Measurements from ENCODE around the gene PKP2. TPM values are rescaled to one million over a fixed set of nuclear protein-coding genes. Genes with fewer than 3 reads are reported as not detected.

The PKP2 gene
- total and polyA plus RNA-seq, 2 of the 13 experiments (the other 11 are each of a cell fraction or from before 2014, with no cell fraction given): 15.1 to 25.3 TPM

- intact Hi-C loops (cut with micrococcal nuclease; ENCODE audit: unreplicated experiment) (loop anchor here (5.0 kb wide), 1 partner anchor 65 kb away; no protein-coding TSS in a partner anchor), in situ Hi-C loops (cut with HindIII; ENCODE audit: extremely low pct_ligation_motif_present, low pct_unique_long_range_greater_than_20kb) (no loop called here)
- Histone ChIP-seq H3K79me2 (ENCODE audit: insufficient read depth, low read length) (no peaks in the 10 kb centered on the region), H3K4me2 (ENCODE audit: low read depth, low read length) (no peak overlapping the region), H3K27ac (ENCODE audit: extremely low read length, insufficient read depth, low read length) (no peak overlapping the region), H3K4me1 (ENCODE audit: insufficient read depth, low read length) (peaks cover 8% of the 10 kb centered on the region; the same call in 1 of the 2 replicates), H2AFZ (ENCODE audit: low read length) (no peak overlapping the region), H3K9ac (ENCODE audit: insufficient read depth, low read depth, low read length) (no peak overlapping the region), H3K27me3 (ENCODE audit: control insufficient read depth in 1 of 2, insufficient read depth in 2 of 2, low read length in 2 of 2) (no peaks in the 10 kb centered on the region), H4K20me1 (ENCODE audit: insufficient read depth, low read length) (no peaks in the 10 kb centered on the region), H3K9me3 (ENCODE audit: low read length) (no peaks in the 10 kb centered on the region), H3K36me3 (replicated peaks in 1 of 2; ENCODE audit: control insufficient read depth in 1 of 2, insufficient read depth in 2 of 2, low read length in 2 of 2) (no peaks in the 10 kb centered on the region), H3K4me3 (replicated peaks in 1 of 3; ENCODE audit: insufficient read depth in 1 of 3, low read depth in 2 of 3, low read length in 3 of 3) (no peak overlapping the region)
- FAIRE-seq (no peak), DNase-seq (ENCODE audit: low spot score) (no peak), ATAC-seq (no peak)
- TF ChIP-seq PITX1 (CRISPR knock-in tag; IDR thresholded peaks at IDR 0.05) (no peak), ZBTB49 (CRISPR knock-in tag; IDR thresholded peaks at IDR 0.05; ENCODE audit: borderline replicate concordance) (no peak), ZNF546 (CRISPR knock-in tag; conservative IDR thresholded peaks at IDR 0.05) (no peak), HHEX (CRISPR knock-in tag; IDR thresholded peaks at IDR 0.05) (no peak), POLR2G (IDR thresholded peaks at IDR 0.05; ENCODE audit: low read depth, low read length) (no peak), ZBTB7A (CRISPR knock-in tag; IDR thresholded peaks at IDR 0.05) (no peak), SIN3B (IDR thresholded peaks at IDR 0.05; ENCODE audit: low read length) (no peak), ZNF747 (CRISPR knock-in tag; IDR thresholded peaks at IDR 0.05; ENCODE audit: borderline replicate concordance) (no peak), HBP1 (CRISPR knock-in tag; IDR thresholded peaks at IDR 0.05; ENCODE audit: low read depth) (no peak), SATB2 (CRISPR knock-in tag; IDR thresholded peaks at IDR 0.05) (no peak)
- no TSS peak for BruUV-seq (replicated peaks)
- ChIA-PET CTCF (ENCODE audit: low intra/inter-chr PET ratio, low total read pairs) (interaction anchor here (2.8 kb wide), 1 partner anchor 161 kb away, joined by 25 read pairs; the partner anchor contains the start of gene YARS2), POLR2A (interaction anchor here (1.4 kb wide), 1 partner anchor 162 kb away, joined by 3 read pairs; no protein-coding TSS in a partner anchor)
Measured at GRCh38 chr12:32917094-32917611, 20.6 kb upstream of the PKP2 start.
